Smooth muscle cell of the brain vasculature (primary cell): ENCODE measurements around the gene GPR3.
"Not testable (repeated sequence)": the region's sequence is repeated elsewhere in the genome, so short reads cannot be mapped to it uniquely, and the experiment has no call there.

Experiments
- DNase-seq: peaks from one replicate; pipeline ENCODE4 v3.0.0-alpha.2; 2012; ENCODE audit warnings: low read depth, low spot score

GPR3 gene

DNA sequence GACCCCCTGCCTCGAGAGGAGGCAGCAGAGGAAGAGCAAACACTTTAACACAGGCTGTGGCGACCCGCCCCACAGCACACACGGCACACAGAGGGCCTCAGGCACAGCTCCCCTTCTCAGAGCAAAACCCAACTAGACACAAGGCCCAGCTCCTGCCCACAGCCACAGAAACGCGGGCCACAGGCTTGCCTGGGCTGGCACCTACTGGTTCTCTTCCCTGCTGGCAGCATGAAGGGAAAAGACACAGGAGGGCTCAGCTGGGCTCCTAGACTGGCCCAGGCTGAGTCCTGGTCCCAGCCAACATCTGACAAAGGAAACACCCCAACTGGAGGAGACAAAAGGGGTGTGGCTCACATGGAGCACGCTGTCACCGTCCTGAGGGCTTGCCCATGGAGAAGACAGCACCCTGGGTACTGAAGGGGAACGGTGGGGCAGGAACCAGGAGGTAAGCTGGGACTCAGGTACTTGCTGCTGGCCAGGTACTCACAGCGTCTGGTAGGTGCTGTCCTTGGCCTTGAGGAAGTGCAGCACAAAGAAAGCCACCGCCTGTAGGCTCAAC is 12.8 kb upstream of the GPR3 start:
- no peak for DNase-seq

DNA sequence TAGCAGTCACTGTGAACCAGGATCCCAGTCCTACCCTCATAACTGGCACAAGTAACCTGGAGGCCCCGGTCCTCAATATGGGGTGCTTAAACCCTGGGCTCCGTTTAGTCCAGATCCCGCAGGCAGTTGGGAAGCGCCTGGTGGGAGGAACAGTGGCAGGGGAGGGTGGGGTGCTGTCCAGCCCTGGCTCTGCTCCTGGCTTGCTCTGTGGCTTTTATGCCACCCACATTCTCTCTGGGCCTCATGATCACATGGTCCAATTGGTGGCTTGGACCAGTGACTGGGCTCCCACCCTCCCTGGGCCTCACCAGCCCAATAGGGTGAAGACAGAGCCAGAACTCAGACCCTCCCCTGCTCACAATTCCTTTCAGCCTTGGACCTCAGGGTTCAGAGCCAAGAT is 12.2 kb upstream of the GPR3 start:
- no peak for DNase-seq

DNA sequence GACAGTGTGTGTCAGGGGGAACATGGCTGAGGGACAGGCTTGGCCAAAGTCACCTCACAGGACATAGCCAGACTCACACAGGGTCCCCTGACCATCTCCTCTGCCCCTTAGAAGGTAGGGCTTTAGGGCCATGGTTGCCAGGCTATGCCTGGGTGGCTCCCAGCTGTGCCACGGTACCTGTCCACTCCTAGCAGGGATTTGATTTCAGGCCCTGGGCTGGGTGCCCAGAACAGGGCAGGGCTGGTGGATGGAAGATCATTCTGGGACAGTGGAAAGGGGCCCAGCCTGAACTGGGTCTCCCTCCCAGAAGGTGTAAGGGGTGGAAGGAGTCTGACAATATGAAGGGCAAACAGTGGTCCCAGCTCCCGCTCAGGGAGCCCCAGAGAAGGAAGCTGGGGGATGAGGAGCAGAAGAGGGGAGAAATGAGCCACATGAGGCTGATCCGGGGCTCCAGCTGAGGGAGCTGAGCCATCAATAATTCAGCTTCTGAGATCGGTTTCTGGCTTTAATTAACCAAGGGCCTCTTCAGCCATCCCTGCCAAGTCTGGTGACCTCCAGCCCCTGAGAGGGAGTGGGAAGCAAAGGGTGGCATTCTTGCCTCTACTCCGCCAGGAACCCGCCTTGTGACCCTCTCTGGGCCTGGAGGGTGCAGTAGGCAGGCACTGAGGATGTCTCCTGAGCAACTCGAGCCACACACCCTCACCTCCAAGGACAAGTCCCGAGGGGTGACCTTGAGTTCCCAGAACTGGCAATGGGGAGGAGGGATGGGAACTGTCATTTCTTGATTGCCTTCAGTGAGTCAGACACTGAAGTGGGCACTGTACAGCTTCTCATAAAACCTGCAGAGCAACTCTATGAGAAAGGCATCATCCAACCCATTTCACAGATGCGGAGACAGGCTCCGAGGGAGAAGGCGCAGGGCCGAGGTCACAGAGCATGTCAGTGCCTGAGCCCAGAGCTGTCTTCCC is 11.4 kb upstream of the GPR3 start:
- DNase-seq: no peak

DNA sequence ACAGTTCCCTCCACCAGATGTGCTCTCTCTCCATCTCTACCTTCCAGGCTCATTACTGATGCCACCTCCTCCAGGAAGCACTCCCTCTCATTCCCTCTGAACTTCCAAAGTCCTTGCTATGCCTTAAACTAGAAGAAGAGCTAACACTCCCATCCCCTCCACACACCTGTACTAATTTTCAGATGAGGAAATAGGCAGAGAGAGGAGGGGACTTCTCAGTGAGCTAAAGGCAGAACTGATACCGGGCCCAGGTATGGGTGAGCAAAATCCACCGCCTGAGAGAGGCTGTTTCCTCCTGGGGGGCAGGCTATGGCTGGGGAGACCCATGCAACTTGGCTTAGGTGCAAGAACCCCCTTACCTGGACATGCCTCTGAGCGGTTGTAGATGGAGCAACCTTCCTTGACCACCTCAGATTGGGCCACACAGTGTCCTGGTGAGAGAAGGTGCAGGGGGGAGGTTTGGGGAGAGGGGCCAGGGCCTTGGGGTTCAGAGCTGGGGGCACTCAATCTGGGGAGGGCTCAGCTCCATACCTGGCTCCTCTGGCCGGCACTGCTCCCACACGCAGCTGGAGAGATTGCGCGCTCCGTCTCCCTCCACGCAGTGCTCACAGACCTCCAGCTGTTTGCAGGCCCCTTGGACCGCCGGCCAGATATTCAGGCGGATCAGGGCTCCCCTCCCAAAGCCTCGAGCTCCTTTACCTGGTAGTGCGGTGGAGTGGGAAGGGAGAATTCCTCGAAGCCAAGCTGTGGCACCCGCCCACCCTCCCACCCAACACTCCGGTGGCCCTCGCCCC is 10.3 kb upstream of the GPR3 start:
- DNase-seq: no peak

DNA sequence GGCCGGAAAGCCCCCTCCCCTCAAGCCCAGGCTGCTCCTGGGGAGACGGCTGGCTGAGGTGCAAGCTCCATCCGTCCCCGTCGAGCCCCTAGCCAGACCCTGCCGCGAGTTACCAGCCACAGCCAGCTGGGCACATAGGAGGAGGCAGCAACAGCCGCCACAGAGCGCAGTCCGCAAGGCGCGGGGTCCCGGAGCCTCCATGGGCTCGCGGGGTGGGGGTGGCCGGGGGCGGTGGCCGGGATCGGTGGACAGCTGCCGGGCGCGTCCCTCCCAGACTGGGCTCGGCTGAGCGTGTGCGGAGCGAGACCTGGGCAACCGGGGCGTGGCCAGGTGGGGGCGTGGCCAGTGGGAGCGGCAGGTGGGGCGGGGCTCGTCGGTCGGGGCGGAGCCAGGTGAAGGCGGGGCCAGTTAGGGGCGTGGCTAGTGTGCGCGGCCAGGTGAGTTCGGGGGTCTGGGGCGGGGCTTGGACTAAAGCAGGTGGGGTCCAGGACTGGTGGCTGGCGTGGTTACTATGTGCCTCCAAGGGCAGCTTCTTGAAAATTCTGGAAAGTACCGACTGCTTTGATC is 9.3 kb upstream of the GPR3 start, which contains the start of gene CD164L2:
Gene CD164L2 (minus strand): TSS at position 295 of the 567 bp plus-strand sequence. CDS start 94 bp downstream, at position 201.
- DNase-seq: no peak

DNA sequence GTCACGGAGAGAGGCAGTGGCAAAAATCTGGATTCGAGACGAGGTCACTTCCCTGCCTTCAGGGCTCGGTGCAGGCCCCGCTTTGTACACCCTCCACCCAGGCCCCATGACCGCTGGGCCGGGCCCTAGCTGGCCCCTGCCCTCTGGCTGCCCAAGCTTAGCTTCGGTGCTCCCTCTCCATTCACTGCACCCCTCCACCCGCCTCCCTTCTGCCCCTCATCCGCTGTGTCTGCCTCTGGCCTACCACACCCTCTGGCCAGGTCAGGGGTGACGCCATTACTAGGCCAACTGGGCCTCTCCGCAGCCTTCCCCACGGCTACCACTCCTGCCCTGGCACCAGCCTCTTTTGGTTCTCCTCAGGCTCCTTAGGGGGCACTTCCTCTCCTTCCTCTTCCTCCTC is 8.8 kb upstream of the GPR3 start:
- DNase-seq: no peak

DNA sequence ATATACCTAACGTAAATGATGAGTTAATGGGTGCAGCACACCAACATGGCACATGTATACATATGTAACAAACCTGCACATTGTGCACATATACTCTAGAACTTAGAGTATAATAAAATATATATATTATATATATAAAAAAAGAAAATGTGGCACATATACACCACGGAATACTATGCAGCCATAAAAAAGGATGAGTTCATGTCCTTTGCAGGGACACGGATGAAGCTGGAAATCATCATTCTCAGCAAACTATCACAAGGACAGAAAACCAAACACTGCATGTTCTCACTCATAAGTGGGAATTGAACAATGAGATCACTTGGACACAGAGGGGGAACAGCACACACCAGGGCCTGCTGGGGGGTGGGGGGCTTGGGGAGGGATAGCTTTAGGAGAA is 7.6 kb upstream of the GPR3 start:
- DNase-seq: not testable (repeated sequence)

DNA sequence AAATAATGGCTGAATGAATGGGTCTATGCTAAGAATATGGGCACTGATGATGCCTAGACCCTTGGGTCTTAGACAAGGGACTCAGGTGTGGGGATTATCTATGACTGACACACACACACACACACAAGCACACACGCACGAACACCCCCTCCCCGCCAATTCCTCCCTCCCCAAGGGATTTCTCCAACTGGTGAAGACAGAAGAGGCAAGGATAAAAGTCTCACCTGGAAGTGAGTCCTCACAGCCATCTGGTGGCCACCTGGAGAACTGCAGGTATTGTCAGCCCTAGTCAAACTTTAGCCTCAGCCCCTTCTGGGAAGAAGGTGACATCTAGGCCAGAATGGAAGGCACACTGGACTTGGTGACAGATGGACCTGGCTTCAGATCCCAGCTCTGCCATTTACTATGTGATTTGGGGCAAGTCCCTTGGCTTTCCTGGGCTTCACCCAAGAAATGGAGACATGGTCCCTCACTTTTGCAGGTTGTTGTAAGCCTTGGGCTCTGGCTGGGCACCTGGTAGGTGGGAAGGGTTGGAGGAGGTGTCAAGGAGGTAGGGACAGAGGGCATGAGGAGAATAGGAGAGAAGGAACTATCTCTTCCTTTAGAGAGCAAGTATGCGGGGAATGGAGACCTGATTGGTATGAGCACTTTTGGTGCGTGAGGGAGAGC is 4.0 kb upstream of the GPR3 start:
- DNase-seq: no peak

DNA sequence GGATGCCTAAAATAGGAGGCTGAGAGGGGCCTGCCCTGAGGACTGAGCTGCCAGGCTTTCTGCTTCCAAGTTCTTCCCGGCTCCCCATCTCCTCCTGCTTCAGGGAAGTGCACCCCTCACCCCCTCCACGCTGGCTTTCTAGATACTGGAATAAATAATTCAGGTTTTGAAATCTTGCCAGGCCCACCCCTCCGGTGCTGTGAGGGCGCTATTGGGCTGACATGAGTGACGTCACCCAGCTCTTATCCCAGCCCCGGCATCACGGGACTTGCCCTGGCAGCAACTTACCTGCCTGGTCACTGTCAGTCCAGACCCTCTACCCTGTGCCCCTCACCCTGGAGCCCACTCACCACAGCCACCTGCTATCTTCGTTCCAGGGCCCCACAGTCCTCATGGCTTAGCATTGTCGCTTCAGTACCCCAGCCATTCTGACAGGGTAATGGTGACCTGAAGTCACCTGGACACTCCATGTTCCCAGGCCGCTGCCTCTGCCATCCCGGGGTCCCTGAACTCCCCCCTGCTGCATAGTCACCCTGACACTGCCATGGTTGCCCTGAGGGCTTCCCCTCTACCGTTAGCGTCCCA is 819 bp upstream of the GPR3 start:
- DNase-seq: no peak

DNA sequence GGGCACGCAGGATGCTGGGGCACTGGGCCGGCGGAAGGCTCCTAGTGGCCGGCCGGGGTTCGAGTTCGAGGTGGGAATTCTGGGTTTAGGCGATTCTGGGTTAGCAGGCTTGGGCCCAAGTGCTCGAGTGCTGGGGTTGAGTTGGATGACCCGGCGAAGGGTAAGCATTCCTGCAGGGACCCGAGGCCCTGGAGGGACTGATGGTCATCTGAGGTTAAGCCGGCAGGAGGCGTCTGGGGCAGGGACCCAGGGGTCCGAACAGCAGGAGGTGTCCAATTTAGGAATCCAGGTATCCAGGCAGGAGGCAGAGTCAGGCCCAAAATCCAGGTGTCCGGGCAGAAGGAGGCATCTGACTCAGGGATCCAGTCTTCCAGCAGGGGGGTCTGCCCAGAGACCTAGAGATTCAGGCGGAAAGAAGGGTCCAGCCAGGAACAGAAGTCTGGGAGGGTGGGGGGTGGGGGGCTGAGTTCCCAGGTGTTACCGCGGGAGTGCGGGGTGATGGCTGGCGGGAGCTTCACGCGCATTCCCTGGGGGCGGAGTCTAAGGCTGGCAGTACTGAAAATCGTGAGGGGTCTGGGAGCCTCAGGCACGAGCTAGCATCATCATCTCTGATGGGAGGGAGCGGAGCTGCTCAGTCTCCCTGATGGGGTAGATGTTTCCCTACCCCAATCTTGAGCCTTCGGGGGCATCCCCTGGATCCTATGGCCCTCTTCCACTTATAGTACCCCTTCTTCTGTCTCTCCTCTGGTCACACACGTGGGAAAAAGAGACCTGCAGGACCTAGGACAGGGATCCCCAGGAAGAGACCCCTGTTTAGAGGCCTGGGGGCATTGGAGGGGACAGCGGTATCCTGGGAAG is 585 bp downstream of the GPR3 start:
- DNase-seq: no peak

DNA sequence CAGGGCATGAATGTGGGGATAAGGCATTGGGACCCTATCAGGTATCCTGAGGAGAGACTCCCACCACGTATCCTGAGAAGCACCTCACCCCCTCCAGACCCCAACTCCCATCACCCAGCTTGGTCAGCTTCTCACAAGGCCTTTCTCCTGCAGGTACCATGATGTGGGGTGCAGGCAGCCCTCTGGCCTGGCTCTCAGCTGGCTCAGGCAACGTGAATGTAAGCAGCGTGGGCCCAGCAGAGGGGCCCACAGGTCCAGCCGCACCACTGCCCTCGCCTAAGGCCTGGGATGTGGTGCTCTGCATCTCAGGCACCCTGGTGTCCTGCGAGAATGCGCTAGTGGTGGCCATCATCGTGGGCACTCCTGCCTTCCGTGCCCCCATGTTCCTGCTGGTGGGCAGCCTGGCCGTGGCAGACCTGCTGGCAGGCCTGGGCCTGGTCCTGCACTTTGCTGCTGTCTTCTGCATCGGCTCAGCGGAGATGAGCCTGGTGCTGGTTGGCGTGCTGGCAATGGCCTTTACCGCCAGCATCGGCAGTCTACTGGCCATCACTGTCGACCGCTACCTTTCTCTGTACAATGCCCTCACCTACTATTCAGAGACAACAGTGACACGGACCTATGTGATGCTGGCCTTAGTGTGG is 1.3 kb downstream of the GPR3 start:
- no peak for DNase-seq

DNA sequence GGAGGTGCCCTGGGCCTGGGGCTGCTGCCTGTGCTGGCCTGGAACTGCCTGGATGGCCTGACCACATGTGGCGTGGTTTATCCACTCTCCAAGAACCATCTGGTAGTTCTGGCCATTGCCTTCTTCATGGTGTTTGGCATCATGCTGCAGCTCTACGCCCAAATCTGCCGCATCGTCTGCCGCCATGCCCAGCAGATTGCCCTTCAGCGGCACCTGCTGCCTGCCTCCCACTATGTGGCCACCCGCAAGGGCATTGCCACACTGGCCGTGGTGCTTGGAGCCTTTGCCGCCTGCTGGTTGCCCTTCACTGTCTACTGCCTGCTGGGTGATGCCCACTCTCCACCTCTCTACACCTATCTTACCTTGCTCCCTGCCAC is 1.8 kb downstream of the GPR3 start:
- no peak for DNase-seq

DNA sequence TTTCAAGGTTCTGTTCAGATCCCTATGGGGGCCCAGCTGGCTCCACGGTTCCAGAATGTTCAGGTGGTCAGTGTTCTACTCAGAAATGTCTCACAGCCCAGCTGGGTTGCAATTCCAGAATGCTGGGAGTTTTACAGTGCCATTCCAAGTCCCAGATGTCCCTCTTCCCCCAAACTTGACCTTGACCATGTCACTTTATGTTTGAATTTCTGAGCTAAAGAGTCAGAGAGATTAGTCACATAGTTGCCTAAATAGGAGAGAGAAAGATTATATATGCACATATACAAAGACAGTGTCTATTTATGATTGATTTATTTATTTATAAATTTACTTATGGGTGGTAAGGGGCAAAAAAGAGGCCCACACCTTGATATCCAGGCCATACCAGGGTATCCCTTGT is 2.5 kb downstream of the GPR3 start:
- no peak for DNase-seq

DNA sequence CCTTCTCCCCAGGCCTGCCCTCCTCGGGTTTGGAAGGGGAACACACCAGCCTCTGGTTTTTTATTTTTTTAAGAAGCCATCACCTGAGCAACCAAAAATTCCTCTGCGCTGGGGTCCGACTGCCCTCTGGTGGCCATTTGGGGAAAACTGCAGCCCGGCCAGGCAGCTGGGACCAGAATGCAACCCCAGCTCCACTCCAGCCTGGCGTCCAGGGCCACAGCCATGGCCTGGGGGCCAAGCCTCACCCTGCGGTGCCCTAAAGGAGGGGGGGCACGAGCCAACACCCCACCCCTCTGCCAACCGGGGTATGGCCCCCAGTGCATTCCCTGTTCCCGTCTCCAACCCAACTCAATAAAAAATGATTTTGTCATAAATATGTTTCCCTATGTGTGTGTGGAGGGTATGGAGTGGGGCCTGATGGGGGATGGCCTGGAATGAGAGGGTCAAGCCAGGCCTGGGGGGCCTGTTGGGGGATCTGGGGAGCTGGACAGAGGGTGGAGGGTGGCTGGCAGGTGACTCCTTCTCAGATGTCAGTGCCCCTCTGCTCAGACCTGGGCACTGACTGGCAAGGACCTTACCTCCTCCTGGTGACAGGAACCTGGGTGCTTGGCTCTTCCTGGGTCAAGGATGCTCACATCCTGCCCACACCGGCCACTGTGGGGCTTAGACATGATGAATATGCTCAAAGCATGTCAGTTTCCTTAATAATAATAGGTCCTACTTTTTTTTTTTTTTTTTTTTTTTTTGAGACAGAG is 3.2 kb downstream of the GPR3 start:
- DNase-seq: no peak

DNA sequence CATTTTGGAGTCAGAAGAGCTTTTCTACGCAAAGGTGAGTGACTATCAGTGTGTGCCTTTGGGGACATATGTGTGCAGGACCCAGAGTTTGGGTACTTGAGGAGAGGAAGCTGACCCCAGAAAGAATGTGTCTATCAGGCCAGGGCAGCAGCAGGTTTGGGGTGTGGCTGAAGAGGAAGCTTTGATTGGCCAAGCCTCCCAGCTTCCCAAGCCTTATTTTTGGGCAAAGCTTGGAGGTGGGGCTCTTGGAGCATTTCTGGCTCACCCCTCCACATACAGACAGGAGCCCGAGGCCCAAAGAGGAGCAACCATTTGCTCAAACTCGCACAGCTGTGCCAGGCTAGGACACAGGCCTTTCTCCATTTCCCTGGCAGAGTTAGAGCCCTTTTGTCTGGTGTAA is 4.7 kb downstream of the GPR3 start:
- no peak for DNase-seq

DNA sequence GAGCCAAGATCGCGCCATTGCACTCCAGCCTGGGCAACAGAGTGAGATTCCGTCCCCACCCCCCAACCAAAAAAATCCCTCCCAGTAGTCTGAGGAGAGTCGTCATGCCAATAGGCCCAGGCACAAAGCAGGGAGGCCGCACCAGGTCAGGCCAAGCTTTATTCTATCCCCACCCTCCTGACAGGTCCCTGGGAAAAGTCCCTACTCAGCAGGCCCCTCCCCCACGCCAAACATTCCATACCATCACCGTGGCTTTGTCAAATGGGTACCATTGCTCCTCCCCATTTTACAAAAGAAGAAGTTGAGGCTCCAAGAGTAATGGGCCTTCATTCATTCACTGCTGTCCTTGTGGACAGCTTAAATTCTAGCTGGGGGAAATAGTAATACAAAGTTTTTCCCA is 5.3 kb downstream of the GPR3 start:
- no peak for DNase-seq

DNA sequence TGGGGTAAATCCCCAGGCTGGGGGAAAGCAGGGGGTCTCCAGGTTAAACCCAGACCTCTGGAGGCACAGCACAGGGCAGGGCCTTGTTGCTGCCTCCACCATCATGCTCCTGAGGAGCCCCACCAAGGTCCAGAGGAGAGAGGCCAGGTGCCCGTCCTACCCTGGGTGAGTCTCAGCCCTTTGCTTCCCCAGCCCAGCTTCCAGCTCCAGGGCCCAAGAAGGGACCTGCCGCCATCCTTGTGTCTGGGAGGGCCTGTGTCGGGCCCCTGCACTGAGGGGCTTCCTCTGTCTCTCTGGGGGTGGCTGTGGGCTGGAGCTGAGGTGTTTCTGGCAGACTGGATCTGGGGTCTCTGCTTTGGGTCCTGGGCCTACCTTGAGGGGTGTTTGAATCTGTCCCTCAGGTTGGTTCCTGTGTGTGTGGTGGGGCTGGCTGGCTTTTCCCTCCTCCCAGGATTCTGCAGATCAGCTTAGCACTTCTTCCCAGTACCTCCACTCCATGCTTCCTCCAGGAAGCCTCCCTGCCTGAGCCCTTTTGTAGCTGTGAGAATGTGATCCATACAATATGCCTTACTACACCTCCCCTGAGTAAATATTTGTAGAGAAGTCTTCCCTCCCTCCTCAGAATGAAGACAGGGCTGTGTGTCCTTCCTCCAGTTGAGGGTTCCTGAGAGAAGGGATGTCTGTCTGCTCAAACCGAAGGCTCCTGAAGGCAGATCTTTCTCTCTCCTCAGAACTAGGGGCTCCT is 6.2 kb downstream of the GPR3 start:
- DNase-seq: no peak
